Inflammatory macrophage treated with lipopolysaccharide for 4 hours (primary cell): Measurements from ENCODE around the gene SUFU.

ENCODE experiments used
- DNase-seq: peaks from one replicate; pipeline ENCODE4 v3.0.0-alpha.2; 2020

Gene SUFU

DNA sequence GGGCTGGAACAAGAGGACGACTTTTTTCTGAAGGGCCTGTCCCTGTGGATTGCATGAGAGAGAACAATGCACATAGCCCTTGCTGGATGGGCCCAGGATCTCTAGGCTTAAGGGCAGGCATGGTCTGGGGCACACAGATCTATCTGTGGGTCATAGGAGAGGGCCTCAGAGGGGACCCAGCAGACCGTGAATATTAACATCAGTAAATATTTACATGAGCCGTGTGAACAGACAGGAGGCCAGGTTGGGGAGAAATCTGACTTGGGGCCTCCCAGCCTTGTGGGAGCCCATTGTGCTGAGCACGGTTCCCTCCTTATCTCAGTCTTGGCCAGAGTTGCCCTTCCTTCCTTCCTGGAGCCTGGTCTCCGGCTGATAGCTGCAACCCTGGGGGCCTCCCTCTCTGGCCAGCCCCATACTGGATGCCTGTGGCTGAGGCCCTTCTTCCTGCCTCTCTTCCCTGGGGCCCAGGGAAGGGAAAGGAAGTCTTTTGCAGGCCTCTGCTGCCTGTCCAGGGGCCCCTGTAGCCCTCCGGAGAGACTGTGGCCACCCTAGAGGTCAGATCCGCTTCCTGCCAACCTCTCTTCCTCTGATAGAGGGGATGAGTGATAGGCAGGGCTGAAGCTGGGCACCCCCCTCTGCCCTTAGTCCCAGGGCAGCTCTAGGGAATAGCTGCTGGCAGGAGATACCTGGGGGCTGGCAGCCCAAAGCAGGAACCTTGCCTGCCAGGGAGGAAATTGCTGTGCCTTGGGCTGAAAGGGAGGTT is 96.0 kb downstream of the SUFU start:
- no peak for DNase-seq

DNA sequence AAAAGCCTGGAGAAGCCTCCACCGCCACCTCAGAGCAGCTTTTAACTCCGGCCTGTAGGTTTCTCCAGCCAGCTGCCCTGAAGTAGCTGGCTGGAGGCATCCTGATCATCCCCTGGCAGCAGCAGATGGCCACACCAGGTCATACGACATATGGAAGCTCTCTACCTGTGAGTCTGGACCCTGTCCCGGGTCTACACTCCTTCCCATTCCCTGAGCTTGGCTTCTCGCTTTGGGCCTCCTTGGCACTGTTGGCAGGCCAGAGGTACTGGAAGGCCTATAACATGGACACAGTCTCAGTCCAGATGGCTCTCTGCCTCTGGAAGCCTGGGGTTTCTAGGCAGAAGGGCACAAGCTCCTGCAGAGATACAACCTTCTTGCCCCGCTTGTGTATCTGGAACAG is 97.0 kb downstream of the SUFU start:
- no peak for DNase-seq

DNA sequence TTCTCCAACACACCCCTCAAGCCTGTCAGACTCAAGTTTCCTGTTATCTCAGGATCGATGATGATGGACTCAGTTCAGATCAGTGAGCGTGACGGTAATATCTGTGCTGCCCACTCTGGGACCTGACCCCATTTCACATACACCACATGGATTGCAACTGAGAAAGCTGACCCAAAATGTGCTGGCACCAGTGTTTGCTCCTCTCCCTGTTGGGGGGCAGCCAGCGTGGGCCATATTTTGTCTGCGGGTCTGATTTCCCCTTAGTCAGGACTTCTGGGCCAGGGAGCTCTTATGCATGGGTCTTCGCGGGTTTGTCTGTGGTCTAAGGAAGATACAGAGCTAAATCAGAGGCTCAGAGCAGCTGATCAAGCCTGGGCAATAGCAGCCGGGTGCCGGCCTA is 97.9 kb downstream of the SUFU start:
- no peak for DNase-seq

DNA sequence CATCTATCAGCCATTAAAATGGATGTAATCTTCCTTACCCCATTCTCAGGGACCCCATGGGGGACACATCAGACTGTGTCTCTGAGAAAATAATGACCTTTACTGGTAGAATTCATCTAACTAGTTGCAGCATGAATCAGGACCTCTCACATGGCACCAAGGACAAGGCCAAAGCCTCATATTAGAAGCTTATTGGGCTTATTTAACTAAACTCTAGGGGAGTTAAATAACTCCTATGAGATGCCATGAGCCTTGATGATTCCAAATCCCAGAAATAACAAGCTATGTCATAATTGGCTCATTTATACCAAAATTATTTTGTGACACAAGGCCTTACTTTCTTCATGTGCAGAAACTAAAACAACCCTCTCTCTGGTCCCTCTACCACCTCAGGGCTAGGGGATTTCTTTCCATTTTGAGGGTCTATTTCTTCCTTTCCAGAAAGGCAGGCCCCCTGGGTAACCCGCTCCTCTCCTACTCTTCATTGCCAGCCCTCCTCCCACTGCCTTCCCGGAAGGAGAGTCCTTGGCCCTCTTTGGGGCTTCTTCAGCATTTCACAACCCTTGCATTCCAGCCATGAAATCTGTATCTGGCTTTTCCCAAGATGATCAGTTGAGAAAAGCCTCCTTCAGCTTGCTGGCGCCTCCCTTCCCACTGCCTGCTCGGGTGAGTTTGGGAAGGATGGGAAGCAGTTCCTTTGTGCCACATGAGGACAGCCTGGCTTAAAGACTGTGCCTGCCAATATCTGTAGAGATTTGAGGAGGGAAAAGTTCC is 98.7 kb downstream of the SUFU start:
- DNase-seq: no peak

DNA sequence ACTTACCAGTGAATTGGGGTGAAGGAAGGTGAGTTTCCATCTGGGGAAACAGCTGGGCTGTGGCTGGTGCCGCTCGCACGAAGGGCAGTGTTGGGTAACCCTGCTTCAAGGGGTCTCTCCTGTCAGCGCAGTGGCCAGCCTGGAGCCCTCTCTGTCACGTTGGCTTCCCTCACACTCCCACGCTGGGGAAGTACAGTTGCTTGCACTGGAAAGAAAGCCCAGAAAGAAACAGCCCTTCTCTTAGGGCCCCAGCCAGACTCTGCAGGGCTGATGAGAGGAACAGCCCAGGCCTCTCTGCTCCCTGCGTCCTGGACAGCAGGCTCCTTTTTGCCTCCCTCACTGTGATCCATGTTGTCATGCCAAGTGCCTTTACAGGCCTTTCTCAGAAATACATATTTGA is 100.2 kb downstream of the SUFU start:
- peak; percentile 39 for DNase-seq

DNA sequence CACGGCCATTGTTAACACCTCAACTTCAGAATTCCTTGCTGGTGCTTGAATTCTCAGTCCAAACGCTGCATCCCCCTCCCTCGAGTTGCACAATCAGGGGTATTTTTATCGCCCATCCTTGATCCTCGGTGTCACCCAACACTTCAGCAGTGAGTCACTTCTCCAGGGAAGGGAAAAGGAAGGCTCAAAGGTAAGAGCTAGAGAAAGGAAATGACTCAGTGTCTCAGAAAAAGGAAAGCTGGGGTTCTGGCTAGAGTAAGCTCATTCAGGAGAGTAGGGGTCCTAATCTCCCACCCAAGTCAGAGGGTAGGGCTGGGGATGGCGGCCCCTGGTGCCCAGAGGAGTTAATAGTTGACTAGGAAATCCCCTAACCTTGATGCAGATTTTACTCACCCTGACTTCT is 100.7 kb downstream of the SUFU start:
- DNase-seq: no peak

DNA sequence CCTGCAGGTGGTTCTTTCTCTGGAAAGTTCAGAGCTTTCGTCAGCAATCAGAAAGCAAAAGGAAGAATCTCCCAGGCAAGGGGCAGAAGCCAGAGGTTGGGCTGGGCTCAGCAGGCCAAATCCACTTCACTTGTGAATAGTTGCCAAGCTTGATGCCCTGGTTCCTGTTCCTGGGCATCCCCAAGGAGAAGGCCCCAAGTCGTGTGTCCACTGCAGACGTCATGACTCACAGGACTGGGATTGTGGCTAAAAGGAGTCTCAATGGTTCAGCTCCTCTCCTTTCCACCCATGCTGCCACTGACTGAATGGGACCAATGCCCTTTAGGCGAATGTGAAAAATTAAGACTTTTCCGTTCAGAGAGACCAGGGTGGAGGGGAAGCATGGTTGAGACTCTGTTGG is 101.9 kb downstream of the SUFU start:
- peak; percentile 8 for DNase-seq

DNA sequence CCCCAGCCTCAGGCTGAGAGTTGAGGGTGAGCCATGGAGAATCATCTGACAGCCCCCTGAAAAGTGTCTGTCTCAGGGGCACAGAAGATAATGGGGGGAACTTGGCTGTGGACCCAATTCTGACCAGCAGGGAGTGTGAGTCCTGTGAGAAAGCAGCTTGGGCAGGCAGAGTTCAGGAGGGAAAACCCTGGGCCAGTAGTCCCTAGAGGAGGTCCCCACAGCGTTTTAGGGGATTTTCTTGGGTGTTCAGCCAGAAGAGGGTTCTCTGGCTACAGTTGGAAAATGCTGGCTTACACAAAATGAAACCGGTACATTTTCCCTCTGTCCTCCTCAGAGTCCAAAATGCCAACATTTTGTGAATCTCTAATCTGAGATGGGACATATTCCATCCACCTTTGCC is 104.7 kb downstream of the SUFU start:
- no peak for DNase-seq

DNA sequence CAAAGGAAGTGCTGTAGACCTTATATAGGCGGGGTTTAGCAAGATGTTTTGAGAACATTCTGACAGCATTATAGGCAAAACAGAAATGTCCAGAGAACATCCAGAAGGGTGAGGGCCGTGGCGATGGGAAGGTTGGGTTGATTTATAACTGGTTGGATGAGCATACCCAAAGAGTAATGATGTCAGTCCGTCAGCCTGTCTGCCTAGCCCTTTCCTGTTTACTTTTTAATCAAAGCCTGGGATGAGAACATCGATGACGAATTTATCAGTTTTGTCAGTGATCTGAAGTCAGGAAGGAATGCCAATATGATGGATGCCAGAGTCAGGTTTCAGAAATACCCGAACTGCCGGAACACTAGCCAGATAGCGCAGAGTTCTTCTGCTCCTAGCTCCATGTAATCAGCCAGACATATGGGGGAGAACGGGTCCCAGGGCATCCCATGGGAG is 106.7 kb downstream of the SUFU start:
- DNase-seq: no peak

DNA sequence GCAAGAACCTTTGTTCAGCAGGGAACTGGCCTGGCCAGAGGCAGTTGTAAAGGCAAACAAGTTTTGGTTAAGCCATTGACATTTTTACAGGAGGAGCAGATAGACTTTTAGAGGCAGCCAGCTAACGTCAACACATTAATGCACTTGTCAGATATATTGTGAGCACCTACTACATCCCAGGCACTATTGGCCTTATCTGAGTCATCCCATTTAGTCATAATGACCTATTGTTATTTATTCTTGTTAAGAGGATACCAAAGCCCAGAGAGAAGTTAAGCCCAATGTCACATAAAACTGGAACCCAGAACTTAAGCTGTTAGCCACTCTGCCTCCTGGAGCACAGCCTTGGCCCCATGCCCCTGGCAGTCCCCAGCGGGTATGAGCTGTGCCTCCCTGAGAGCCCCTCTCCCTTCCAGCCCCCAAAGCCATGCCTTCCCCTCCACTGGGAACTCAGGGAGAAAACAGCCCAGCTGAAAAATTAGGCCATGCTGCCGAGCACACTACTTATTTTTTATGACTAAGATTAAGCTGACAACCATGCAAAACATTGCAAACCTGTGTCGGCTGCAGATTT is 107.8 kb downstream of the SUFU start:
- no peak for DNase-seq

DNA sequence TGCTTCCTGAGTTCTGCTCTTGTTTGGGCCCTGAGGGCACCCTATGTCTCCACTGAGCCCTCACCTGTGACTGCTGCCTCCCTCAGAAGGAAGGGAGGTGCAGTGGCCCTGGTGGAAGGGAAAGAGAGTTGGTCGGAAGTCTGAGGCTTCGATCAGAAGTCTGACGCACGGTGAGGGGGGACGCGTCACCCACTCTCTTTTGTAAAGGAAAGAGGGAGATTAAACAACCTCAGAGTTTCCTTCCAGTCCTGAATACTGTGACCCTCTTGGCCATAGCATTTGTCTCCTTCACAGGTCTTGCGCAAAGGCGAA is 109.1 kb downstream of the SUFU start:
- DNase-seq: no peak

DNA sequence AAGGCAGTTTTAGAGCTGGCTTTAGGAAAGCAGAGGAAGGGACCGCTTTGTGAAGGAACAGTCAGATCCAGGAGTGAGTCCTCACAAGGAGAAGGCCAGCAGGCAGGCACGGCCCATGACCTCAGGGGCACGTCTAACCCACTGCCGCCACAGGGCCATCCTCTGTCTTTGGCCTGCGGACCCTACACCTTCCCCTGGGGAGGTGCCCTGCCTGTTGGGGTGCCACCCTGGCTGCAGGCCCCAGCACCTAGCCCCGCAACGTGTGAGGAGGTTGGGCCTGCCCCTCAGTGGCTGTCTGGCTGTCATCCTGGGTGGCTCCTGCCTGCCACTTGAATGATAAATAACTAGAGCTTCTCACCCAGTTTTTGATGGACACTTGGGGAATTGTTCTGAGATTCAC is 109.5 kb downstream of the SUFU start:
- DNase-seq: no peak

DNA sequence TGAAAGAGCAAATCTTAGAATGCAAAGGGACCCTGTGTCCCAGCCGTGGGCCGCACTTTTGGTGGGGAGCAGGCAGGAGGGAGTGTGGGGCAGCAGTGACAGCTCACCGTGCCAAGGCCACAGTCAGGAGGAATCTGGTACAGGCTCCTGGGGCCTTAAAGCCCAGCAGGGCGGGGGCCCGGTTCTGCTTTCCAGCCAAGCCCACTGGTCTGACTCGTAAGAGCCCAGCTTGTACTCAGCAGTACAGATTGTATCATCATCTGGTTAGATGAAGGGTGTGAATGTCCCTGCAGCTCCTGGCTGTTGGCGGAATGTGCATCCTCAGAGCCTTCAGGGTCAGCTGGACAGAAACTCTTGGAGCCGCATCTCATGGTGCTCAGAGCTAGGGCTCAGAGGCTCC is 110.0 kb downstream of the SUFU start:
- DNase-seq: no peak

DNA sequence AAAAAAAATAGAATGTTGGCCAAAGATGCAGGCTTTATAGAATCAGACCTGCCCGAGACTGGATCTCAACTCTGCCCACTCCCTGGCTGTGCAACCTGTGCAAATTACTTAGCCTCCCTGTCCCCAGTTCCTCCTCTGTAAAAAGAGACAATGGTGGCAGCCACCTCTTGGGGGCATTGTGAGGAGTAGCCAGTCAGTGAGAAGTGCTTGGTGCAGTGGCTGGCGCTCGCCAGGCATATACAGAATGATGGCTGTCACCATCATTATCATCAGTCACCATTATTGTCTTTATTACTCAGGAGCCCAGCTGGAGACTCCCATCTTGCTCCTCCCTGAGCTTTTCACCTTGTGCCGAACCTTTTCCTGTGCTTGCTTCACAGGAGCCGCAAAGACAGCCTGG is 111.1 kb downstream of the SUFU start:
- DNase-seq: no peak

DNA sequence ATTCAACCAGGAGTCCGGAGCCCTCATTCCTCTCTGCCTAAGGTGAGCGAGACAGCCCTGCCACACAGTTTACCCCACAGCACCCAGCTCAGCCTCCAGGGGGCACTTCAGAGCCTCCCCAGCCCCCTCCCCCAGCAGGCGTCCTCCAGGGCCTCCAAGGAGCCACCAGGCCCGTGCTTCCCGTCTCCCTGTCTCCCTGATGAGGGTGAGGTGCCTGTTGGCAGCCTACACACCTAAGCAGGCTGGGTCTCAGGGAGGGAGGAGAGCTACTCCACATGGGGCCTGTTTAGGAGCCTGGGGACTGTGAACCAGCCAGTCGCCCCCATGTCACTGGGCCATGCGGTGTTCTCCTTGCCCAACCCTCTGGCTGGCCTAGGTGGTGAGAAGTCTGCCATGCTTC is 111.6 kb downstream of the SUFU start:
- DNase-seq: peak; percentile 16

DNA sequence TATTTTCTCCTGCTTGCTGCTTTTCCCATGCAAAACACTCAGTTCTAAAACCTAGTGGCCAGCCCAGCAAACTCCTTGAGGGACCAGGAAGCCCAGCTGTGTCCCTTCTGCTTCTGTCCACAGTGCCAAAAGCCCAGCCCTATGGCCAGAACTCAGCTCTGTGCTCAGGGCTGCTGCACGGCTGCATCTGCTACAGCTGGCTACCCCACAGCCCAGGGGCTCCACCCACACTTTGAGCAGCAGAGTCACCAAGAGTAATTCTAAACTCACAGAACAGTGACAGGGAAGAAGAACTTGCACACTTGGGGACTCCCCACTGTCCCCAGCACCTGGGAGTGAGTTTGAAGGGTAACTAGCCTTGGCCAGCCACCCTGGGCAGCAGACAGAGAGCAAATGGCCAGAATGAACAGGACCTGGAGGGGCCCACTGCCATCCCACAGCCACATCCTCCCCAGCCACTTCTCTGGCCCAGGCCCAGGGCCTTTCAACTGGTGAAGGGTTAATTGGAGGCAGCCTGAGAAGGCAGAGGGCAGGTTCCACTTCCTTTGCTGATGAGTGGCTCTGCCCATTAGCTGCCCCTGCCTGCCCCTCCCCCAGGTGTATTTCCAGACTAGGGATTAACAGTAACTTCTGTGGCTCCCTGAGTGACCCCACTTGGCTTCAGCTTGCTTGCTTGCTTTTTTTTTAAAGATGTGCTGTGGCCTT is 112.4 kb downstream of the SUFU start:
- DNase-seq: no peak

DNA sequence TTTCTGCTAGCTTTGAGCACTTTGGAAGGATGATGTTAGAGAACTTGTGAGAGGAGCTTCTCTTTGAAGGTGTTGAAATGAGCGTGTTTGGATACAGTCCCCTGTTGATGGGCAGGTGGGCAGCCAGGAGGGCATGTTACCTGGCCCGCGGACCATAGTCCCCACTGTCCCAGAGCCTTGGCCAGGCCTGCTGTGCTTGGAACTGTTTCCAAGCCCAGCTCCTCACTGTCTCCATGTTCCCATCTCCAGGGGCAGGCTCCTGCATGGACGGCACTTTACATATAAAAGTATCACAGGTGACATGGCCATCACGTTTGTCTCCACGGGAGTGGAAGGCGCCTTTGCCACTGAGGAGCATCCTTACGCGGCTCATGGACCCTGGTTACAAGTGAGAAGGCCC is 113.3 kb downstream of the SUFU start:
- no peak for DNase-seq

DNA sequence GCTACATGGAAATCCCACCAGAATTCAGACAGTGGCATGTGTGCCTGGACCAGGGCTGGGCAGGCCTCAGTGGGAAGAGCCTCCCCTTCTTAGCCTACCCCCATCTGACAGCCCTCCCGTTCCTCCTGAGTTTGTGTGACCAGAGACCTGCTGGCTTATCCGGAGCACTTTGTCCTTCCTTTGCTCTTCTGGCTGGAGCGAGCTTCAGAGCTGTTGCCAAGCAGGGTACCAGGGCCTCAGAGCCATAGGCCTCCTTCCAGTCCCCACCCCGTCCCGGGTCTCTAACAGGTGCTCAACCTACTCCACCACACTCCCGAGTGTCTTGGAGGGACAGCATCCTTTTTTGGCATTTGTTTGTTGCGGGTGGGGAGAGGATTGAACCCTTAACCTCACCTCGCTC is 114.0 kb downstream of the SUFU start:
- no peak for DNase-seq

DNA sequence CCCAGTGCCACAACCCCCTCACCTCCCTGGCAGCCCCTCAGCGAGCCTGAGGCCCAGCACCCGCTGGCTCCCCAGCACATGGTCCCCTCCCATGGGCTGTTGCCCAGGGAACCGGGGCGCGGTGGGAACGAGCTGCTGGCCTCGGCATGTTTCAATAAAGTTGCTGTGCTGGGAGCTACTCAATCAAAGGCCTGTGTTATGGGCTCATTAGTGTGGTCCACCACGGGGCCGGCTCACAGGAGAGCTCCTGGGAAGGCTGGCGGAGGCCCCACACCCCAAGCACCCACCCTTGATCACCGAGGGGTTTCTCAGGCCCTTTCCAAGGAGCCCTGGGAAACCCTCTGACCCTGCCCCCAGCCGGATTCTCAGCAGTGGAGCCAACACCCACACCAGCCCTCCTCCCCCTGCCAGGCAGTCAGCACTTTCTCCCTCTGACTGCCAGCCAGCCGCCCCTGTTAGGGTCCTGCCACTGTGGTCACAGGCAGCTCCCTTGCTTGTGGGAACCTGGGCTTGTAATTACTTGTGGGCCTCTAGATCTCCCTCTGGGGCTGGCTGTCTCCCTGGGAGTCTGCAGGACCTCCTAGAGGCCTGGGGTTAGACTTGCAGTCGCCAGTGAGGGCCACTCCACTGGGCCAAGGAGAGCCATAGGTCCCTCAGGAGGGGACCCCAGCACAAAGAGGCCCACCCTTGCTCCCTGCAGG is 115.7 kb downstream of the SUFU start:
- DNase-seq: no peak

DNA sequence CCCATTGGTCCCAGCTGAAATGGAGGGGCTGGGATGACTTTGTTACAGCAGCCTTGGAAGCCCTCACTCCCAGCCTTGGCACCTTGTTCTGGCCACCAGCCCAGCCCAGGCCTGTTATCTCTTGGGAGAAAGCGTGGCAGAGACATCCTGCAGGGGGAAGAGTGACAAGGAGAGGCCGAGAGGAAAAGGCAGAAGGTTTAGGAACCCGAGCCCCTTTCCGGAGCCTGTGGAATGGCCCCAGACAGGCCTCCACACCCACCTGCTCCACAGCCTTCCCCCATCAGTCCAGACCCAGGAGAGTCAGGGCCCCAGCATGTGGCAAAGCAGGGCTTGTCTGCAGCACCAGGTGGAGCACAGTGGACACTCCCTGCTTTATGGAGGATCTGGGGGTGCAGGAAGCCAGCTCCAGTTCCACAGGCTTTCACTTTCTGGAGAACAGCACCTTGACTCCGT is 116.4 kb downstream of the SUFU start:
- no peak for DNase-seq

DNA sequence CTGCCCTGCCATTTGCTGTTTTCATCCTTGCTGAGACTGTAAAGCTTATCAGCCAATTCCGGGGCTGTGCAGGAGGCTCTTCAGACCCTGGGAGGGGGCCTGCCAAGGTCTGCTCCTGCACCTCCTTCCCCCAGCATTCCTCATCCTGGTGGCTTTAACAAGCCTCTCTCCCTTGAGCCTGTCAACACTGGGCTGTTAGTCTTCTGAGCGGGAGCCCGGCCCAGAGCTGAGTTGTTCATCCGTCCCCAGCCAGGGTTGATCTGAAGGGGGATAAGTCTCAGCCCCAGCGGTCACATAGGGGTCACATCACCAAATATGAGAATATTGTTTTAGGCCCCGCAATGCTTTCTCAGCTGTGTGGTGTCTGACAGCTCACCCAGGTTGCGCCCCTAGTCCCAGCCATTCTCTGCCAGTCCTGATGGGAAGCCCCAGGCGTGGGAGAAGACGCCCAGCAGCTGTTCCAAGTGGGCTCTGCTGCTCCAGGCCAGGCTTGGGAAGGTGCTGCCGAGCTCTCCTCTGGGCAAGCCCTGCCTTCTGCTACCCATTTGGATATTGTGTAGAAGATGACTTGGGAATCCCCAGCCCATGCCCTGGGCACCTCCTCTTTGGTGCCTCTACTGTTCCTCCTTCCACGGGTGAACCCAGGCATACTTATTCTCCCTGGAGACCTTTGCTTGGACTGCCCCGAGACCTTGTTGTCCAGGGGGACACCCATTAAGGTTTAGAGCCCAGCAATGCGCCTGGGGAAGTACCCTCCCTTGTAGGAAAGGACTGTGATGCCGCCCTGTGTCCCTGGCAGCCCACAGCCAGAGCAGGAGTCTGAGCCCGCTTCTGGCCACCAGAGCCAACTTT is 117.0 kb downstream of the SUFU start:
- DNase-seq: no peak
